CD14-positive monocyte (primary cell): ENCODE results near the gene NCAM1. TPM values are rescaled to one million over a fixed set of nuclear protein-coding genes. Genes with fewer than 3 reads are reported as not detected.

Experiments used
- DNase-seq, 3 donors: peaks; one replicate each; pipeline ENCODE4 v3.0.0-alpha.2; 2011 to 2022
- H2AFZ ChIP-seq: 2 replicates; pipeline ENCODE4 v1.6.0; 2012; ENCODE audit warnings: mild to moderate bottlenecking, low read depth, low read length, inconsistent platforms; ENCODE audit not compliant: insufficient read depth, poor library complexity, severe bottlenecking
- H3K27ac ChIP-seq, 2 donors: 1 replicate in 1 of 2; 2 replicates in 1 of 2; pipeline ENCODE4 v1.5.1; 2012 to 2013; ENCODE audit warnings: low read length in 2 of 2, control low read depth in 1 of 2, inconsistent platforms in 1 of 2, low read depth in 1 of 2, mild to moderate bottlenecking in 1 of 2
- H3K27me3 ChIP-seq, 2 donors: one replicate each; pipeline versions ENCODE4 v1.6.0 to v1.6.1; 2011 to 2013; ENCODE audit warnings: low read length in 2 of 2; ENCODE audit not compliant: control insufficient read depth in 2 of 2, insufficient read depth in 2 of 2
- H3K36me3 ChIP-seq, 2 donors: replicated peaks in 1 of 2; 1 replicate in 1 of 2; 2 replicates in 1 of 2; pipeline versions ENCODE4 v1.5.1 to v1.6.1; 2012 to 2013; ENCODE audit warnings: low read length in 2 of 2, control low read depth in 1 of 2, inconsistent platforms in 1 of 2, mild to moderate bottlenecking in 1 of 2; ENCODE audit not compliant: insufficient read depth in 2 of 2, control insufficient read depth in 1 of 2
- H3K4me1 ChIP-seq, 2 donors: 1 replicate in 1 of 2; 2 replicates in 1 of 2; pipeline versions ENCODE4 v1.5.1 to v1.6.1; 2012 to 2013; ENCODE audit warnings: low read length in 2 of 2, control low read depth in 1 of 2, inconsistent platforms in 1 of 2, mild to moderate bottlenecking in 1 of 2, moderate library complexity in 1 of 2; ENCODE audit not compliant: insufficient read depth in 2 of 2, control insufficient read depth in 1 of 2
- H3K4me2 ChIP-seq: replicated peaks from 2 replicates; pipeline ENCODE3; 2012; ENCODE audit warnings: low read length, moderate library complexity, mild to moderate bottlenecking; ENCODE audit not compliant: poor library complexity, severe bottlenecking; ENCODE audit errors: extremely low read depth
- H3K4me3 ChIP-seq, 3 experiments: fragments of 200-600 bp in 1 of 3; sonication (generic) in 1 of 3; replicated peaks in 1 of 3; 1 replicate in 2 of 3; 2 replicates in 1 of 3; pipeline ENCODE4 v1.5.1; 2011 to 2013; ENCODE audit warnings: low read length in 3 of 3, mild to moderate bottlenecking in 3 of 3, control low read depth in 2 of 3, low read depth in 2 of 3, inconsistent platforms in 1 of 3, moderate library complexity in 1 of 3
- H3K79me2 ChIP-seq: 2 replicates; pipeline ENCODE4 v1.6.0; 2012; ENCODE audit warnings: mild to moderate bottlenecking, control low read depth, inconsistent platforms, low read length, moderate library complexity; ENCODE audit not compliant: insufficient read depth
- H3K9ac ChIP-seq: 2 replicates; pipeline ENCODE4 v1.6.0; 2017; ENCODE audit warnings: low read length, mild to moderate bottlenecking; ENCODE audit not compliant: insufficient read depth, poor library complexity, severe bottlenecking
- H3K9me3 ChIP-seq, 2 donors: replicated peaks in 1 of 2; 1 replicate in 1 of 2; 2 replicates in 1 of 2; pipeline versions ENCODE4 v1.5.1 to v1.6.1; 2012 to 2013; ENCODE audit warnings: low read length in 2 of 2, control low read depth in 1 of 2; ENCODE audit not compliant: control insufficient read depth in 1 of 2, insufficient read depth in 1 of 2
- H4K20me1 ChIP-seq: 2 replicates; pipeline ENCODE4 v1.6.0; 2012; ENCODE audit warnings: mild to moderate bottlenecking, low read length, control low read depth, moderate library complexity; ENCODE audit not compliant: insufficient read depth
- H3K27ac Mint-ChIP-seq, 7 donors: one replicate each; pipeline ENCODE4 v1.8.0; 2020; ENCODE audit warnings: mild to moderate bottlenecking in 7 of 7, mixed read lengths in 7 of 7, moderate library complexity in 6 of 7, inconsistent platforms in 2 of 7
- H3K27me3 Mint-ChIP-seq, 3 donors: one replicate each; pipeline ENCODE4 v1.8.0; 2021 to 2022; ENCODE audit warnings: low read depth in 3 of 3, mild to moderate bottlenecking in 3 of 3, mixed read lengths in 3 of 3, moderate library complexity in 3 of 3, inconsistent platforms in 1 of 3
- H3K36me3 Mint-ChIP-seq, 2 donors: one replicate each; pipeline ENCODE4 v1.8.0; 2020; ENCODE audit warnings: mixed read lengths in 2 of 2, inconsistent platforms in 1 of 2, mild to moderate bottlenecking in 1 of 2
- H3K4me1 Mint-ChIP-seq: one replicate; pipeline ENCODE4 v1.8.0; 2020; ENCODE audit warnings: mild to moderate bottlenecking, mixed read lengths
- H3K4me3 Mint-ChIP-seq, 2 donors: one replicate each; pipeline ENCODE4 v1.8.0; 2020; ENCODE audit warnings: mild to moderate bottlenecking in 2 of 2, mixed read lengths in 2 of 2, moderate library complexity in 1 of 2
- H3K9me3 Mint-ChIP-seq, 7 donors: one replicate each; pipeline ENCODE4 v1.8.0; 2020 to 2022; ENCODE audit warnings: mixed read lengths in 7 of 7, mild to moderate bottlenecking in 6 of 7, moderate library complexity in 6 of 7, inconsistent platforms in 2 of 7
- CTCF ChIP-seq: fragments of 200-600 bp; IDR thresholded peaks from one replicate; pipeline ENCODE4 v1.8.0; 2022; ENCODE audit warnings: antibody characterized with exemption, mild to moderate bottlenecking
- WGBS: methylation state at CpG from one replicate; pipeline ENCODE4 v1.1.5; 2013; ENCODE audit warnings: missing lambda C conversion rate; ENCODE audit not compliant: insufficient coverage; 5-methylcytosine and 5-hydroxymethylcytosine counted together
- intact Hi-C, 2 donors: fragments of 100-400 bp; cut with micrococcal nuclease; formaldehyde crosslinking; loops; one replicate each; pipeline versions ENCODE4 v1.15.0 to v1.15.1; 2023
- polyA plus RNA-seq, 3 donors: library from polyadenylated mRNA; depleted of rRNA in 1 of 3; unstranded in 2 of 3; stranded (reverse) in 1 of 3; fragments of 300-500 nt in 2 of 3; fragments of >200 nt in 1 of 3; fragmentation: Illumina TruSeq in 2 of 3; gene quantifications; 1 replicate in 2 of 3; 2 replicates in 1 of 3; pipeline ENCODE4 v1.2.3, GENCODE V29; 2012 to 2021

NCAM1 gene
- polyA plus RNA-seq, 3 donors: 0.65 to 0.69 TPM; not detected in 1

- no peaks in the 10 kb centered on the region for H3K4me1 Mint-ChIP-seq
- H3K27ac Mint-ChIP-seq: no peak overlapping the region
- Histone ChIP-seq H3K79me2 (no peaks in the 10 kb centered on the region), H4K20me1 (no peaks in the 10 kb centered on the region), H2AFZ (no peak overlapping the region), H3K27ac (no peak overlapping the region), H3K36me3 (no peaks in the 10 kb centered on the region), H3K4me3 (no peak overlapping the region), H3K4me1 (no peaks in the 10 kb centered on the region), H3K9me3 (no peaks in the 10 kb centered on the region), H3K9ac (no peak overlapping the region), H3K27me3 (peaks cover 14 to 24% of the 10 kb centered on the region in 2 donors), H3K4me2 (no peak overlapping the region)
- no peak for DNase-seq
- 64% methylated on average over 3 of the region's 15 CpGs for WGBS
- no peak for TF ChIP-seq CTCF
- peak overlapping the region in 1 of 2 donors; percentile 6 for H3K4me3 Mint-ChIP-seq
- peaks cover 0 to 4% (median 2%) of the 10 kb centered on the region in 7 donors for H3K9me3 Mint-ChIP-seq
- H3K36me3 Mint-ChIP-seq: no peaks in the 10 kb centered on the region
- intact Hi-C loops: no loop called here
- peaks cover 9 to 31% (median 19%) of the 10 kb centered on the region in 3 donors for H3K27me3 Mint-ChIP-seq
These were observed 176.7 kb downstream of the NCAM1 start for GRCh38 chr11:113137713-113138529.

- no peak for DNase-seq
- H3K27me3 ChIP-seq: peaks cover 14 to 24% of the 10 kb centered on the region in 2 donors
- no peaks in the 10 kb centered on the region for H3K36me3 Mint-ChIP-seq
- H3K4me2 ChIP-seq: no peak overlapping the region
- peaks cover 0 to 4% (median 2%) of the 10 kb centered on the region in 7 donors for H3K9me3 Mint-ChIP-seq
- H2AFZ ChIP-seq: no peak overlapping the region
- H3K4me1 ChIP-seq: no peaks in the 10 kb centered on the region
- H3K27ac ChIP-seq: no peak overlapping the region
- H3K27ac Mint-ChIP-seq: no peak overlapping the region
- TF ChIP-seq CTCF: no peak
- H4K20me1 ChIP-seq: no peaks in the 10 kb centered on the region
- no CpG with 5 or more reads among the region's 4 CpGs for WGBS
- H3K4me1 Mint-ChIP-seq: no peaks in the 10 kb centered on the region
- no peak overlapping the region for H3K4me3 ChIP-seq
- peaks cover 9 to 33% (median 19%) of the 10 kb centered on the region in 3 donors for H3K27me3 Mint-ChIP-seq
- H3K79me2 ChIP-seq: no peaks in the 10 kb centered on the region
- intact Hi-C loops: no loop called here
- no peak overlapping the region for H3K9ac ChIP-seq
- peak overlapping the region in 1 of 2 donors; percentile 46 for H3K4me3 Mint-ChIP-seq
- H3K36me3 ChIP-seq: no peaks in the 10 kb centered on the region
- H3K9me3 ChIP-seq: no peaks in the 10 kb centered on the region
These were observed 177.5 kb downstream of the NCAM1 start for GRCh38 chr11:113138731-113139130.
